K562 (cell line): ENCODE data around the gene COL4A2.

Experiments used
- CBX1 ChIP-seq: sonication (generic); IDR thresholded peaks from 2 replicates; pipeline ENCODE4 v1.6.1; 2016; ENCODE audit warnings: antibody characterized with exemption, low read depth, mild to moderate bottlenecking
- IRF2 ChIP-seq: sonication (generic); formaldehyde crosslinking; IDR thresholded peaks from 2 replicates; pipeline ENCODE4 v1.8.1; 2022; ENCODE audit warnings: mild to moderate bottlenecking, missing genetic modification reagents
- RBM25 ChIP-seq: fragments of 200-400 bp; formaldehyde crosslinking; IDR thresholded peaks from 2 replicates; pipeline ENCODE4 v1.6.1; 2018; ENCODE audit warnings: low read length, low read depth, moderate library complexity; ENCODE audit not compliant: severe bottlenecking
- SAFB2 ChIP-seq: fragments of 200-400 bp; formaldehyde crosslinking; IDR thresholded peaks from 2 replicates; pipeline ENCODE4 v1.6.1; 2018; ENCODE audit warnings: borderline replicate concordance, low read length, low read depth, moderate library complexity; ENCODE audit not compliant: severe bottlenecking
- ZNF23 ChIP-seq: fragments of 250-450 bp; sonication (Bioruptor Pico); IDR thresholded peaks from 2 replicates; pipeline ENCODE4 v1.4.0; 2020; ENCODE audit warnings: mild to moderate bottlenecking
- TF ChIP-seq, protein P1 (sequence below), 3 experiments: IDR thresholded peaks in 2 of 3; conservative IDR thresholded peaks in 1 of 3; 2 replicates each; pipeline ENCODE4 v1.5.1; 2011 to 2012; ENCODE audit warnings: low read length in 3 of 3, mild to moderate bottlenecking in 3 of 3, control low read depth in 2 of 3, improper control_type of control experiment in 1 of 3, inconsistent platforms in 1 of 3, low read depth in 1 of 3, mixed read lengths in 1 of 3, moderate library complexity in 1 of 3; ENCODE audit not compliant: insufficient read depth in 2 of 3
- TF ChIP-seq, protein P2 (sequence below), 2 experiments: fragments of 450-650 bp; IDR thresholded peaks; 2 replicates each; pipeline ENCODE4 v1.6.1; 2016

DNA sequence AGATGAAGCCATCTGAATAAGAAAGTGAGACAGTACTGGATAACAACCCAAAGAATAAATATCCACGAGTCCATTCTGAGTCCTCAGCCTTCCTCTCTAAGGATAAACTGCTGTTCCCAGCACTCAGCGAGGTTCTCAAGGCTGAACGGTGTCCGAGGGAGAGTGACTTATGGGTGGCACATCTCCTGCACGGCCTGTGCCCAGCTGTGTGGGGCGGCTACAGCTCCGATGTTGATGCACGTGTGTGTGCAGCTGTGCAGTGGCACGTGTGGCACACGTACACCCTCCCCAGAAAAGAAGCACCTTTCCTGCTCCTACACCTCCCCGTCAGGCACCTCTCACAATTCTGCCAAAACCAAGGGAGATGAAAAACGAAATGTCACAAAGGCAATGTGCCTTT is 209.4 kb downstream of the COL4A2 start:
- TF ChIP-seq IRF2 (CRISPR knock-in tag) (no peak), ZNF23 (CRISPR knock-in tag) (no peak), RBM25 (no peak), SAFB2 (no peak), CBX1 (no peak)
- TF ChIP-seq, protein P1, sequence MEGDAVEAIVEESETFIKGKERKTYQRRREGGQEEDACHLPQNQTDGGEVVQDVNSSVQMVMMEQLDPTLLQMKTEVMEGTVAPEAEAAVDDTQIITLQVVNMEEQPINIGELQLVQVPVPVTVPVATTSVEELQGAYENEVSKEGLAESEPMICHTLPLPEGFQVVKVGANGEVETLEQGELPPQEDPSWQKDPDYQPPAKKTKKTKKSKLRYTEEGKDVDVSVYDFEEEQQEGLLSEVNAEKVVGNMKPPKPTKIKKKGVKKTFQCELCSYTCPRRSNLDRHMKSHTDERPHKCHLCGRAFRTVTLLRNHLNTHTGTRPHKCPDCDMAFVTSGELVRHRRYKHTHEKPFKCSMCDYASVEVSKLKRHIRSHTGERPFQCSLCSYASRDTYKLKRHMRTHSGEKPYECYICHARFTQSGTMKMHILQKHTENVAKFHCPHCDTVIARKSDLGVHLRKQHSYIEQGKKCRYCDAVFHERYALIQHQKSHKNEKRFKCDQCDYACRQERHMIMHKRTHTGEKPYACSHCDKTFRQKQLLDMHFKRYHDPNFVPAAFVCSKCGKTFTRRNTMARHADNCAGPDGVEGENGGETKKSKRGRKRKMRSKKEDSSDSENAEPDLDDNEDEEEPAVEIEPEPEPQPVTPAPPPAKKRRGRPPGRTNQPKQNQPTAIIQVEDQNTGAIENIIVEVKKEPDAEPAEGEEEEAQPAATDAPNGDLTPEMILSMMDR (IDR thresholded peaks at IDR 0.05 in 2 of 3, conservative IDR thresholded peaks at IDR 0.05 in 1 of 3; ENCODE audit: insufficient read depth in 2 of 3, low read depth in 1 of 3, low read length in 3 of 3): no peak
- TF ChIP-seq, protein P2, sequence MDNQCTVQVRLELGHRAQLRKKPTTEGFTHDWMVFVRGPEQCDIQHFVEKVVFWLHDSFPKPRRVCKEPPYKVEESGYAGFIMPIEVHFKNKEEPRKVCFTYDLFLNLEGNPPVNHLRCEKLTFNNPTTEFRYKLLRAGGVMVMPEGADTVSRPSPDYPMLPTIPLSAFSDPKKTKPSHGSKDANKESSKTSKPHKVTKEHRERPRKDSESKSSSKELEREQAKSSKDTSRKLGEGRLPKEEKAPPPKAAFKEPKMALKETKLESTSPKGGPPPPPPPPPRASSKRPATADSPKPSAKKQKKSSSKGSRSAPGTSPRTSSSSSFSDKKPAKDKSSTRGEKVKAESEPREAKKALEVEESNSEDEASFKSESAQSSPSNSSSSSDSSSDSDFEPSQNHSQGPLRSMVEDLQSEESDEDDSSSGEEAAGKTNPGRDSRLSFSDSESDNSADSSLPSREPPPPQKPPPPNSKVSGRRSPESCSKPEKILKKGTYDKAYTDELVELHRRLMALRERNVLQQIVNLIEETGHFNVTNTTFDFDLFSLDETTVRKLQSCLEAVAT (IDR thresholded peaks at IDR 0.05): no peak
